HEK293 (cell line): Measurements from ENCODE around the gene CLTCL1.
A peak's percentile ranks its signal among the peaks of the same experiment; 100 is the strongest.

ENCODE experiments used
- BCL11B ChIP-seq: fragments of 450-650 bp; formaldehyde crosslinking; IDR thresholded peaks from 2 replicates; pipeline ENCODE4 v1.5.1; 2016; ENCODE audit warnings: low read depth, missing biosample characterization, missing genetic modification characterization
- GLIS2 ChIP-seq: fragments of 450-650 bp; formaldehyde crosslinking; IDR thresholded peaks from 2 replicates; pipeline ENCODE4 v1.5.1; 2016; ENCODE audit warnings: missing biosample characterization, missing genetic modification characterization
- HOXC10 ChIP-seq: sonication (generic); formaldehyde crosslinking; IDR thresholded peaks from 2 replicates; pipeline ENCODE4 v1.8.1; 2023; ENCODE audit warnings: mild to moderate bottlenecking, missing genetic modification reagents
- IKZF3 ChIP-seq: fragments of 450-650 bp; IDR thresholded peaks from 2 replicates; pipeline ENCODE4 v1.5.0; 2018; ENCODE audit warnings: missing biosample characterization, mild to moderate bottlenecking, missing genetic modification characterization, moderate library complexity
- KLF7 ChIP-seq: fragments of 450-650 bp; formaldehyde crosslinking; IDR thresholded peaks from 2 replicates; pipeline ENCODE4 v1.5.1; 2016; ENCODE audit warnings: missing biosample characterization, missing genetic modification characterization, borderline replicate concordance
- KLF8 ChIP-seq: fragments of 450-650 bp; formaldehyde crosslinking; IDR thresholded peaks from 2 replicates; pipeline ENCODE4 v1.5.1; 2016; ENCODE audit warnings: missing biosample characterization, missing genetic modification characterization
- REPIN1 ChIP-seq: fragments of 450-650 bp; formaldehyde crosslinking; IDR thresholded peaks from 2 replicates; pipeline ENCODE4 v1.5.1; 2017; ENCODE audit warnings: missing biosample characterization, missing genetic modification characterization, low read depth
- YY2 ChIP-seq: fragments of 450-650 bp; formaldehyde crosslinking; IDR thresholded peaks from 2 replicates; pipeline ENCODE4 v1.5.1; 2016; ENCODE audit warnings: missing biosample characterization, missing genetic modification characterization
- ZFP41 ChIP-seq: fragments of 450-650 bp; formaldehyde crosslinking; IDR thresholded peaks from 2 replicates; pipeline ENCODE4 v1.5.1; 2016; ENCODE audit warnings: missing biosample characterization, missing genetic modification characterization, borderline replicate concordance
- ZNF174 ChIP-seq: fragments of 450-650 bp; formaldehyde crosslinking; IDR thresholded peaks from 2 replicates; pipeline ENCODE4 v1.5.0; 2017; ENCODE audit warnings: missing biosample characterization, mild to moderate bottlenecking, missing genetic modification characterization
- ZNF221 ChIP-seq: fragments of 450-650 bp; formaldehyde crosslinking; IDR thresholded peaks from 2 replicates; pipeline ENCODE4 v1.5.1; 2017; ENCODE audit warnings: missing biosample characterization, missing genetic modification characterization, borderline replicate concordance
- ZNF239 ChIP-seq: fragments of 450-650 bp; formaldehyde crosslinking; IDR thresholded peaks from 2 replicates; pipeline ENCODE4 v1.5.1; 2016; ENCODE audit warnings: missing biosample characterization, missing genetic modification characterization
- ZNF248 ChIP-seq: fragments of 450-650 bp; formaldehyde crosslinking; IDR thresholded peaks from 2 replicates; pipeline ENCODE4 v1.5.1; 2017; ENCODE audit warnings: missing biosample characterization, missing genetic modification characterization
- ZNF324 ChIP-seq: fragments of 450-650 bp; formaldehyde crosslinking; IDR thresholded peaks from 2 replicates; pipeline ENCODE4 v1.5.1; 2016; ENCODE audit warnings: missing biosample characterization, missing genetic modification characterization
- ZNF473 ChIP-seq: fragments of 450-650 bp; formaldehyde crosslinking; IDR thresholded peaks from 2 replicates; pipeline ENCODE4 v1.5.1; 2017; ENCODE audit warnings: missing biosample characterization, missing genetic modification characterization
- ZNF521 ChIP-seq: fragments of 450-650 bp; formaldehyde crosslinking; IDR thresholded peaks from 2 replicates; pipeline ENCODE4 v1.5.1; 2017; ENCODE audit warnings: missing biosample characterization, mild to moderate bottlenecking, missing genetic modification characterization
- ZNF560 ChIP-seq: fragments of 450-650 bp; formaldehyde crosslinking; IDR thresholded peaks from 2 replicates; pipeline ENCODE4 v1.5.1; 2017; ENCODE audit warnings: missing biosample characterization, missing genetic modification characterization, borderline replicate concordance
- ZNF610 ChIP-seq: fragments of 450-650 bp; formaldehyde crosslinking; IDR thresholded peaks from 2 replicates; pipeline ENCODE4 v1.5.1; 2016; ENCODE audit warnings: missing biosample characterization, missing genetic modification characterization, borderline replicate concordance
- ZNF76 ChIP-seq: fragments of 450-650 bp; formaldehyde crosslinking; IDR thresholded peaks from 2 replicates; pipeline ENCODE4; 2016; ENCODE audit warnings: low read depth, missing biosample characterization, missing genetic modification characterization, borderline replicate concordance
- ZNF791 ChIP-seq: fragments of 450-650 bp; formaldehyde crosslinking; IDR thresholded peaks from 2 replicates; pipeline ENCODE4 v1.5.1; 2016; ENCODE audit warnings: missing biosample characterization, missing genetic modification characterization
- ZNF792 ChIP-seq: fragments of 450-650 bp; formaldehyde crosslinking; IDR thresholded peaks from 2 replicates; pipeline ENCODE4 v1.5.1; 2016; ENCODE audit warnings: missing biosample characterization, missing genetic modification characterization
- ZNF837 ChIP-seq: fragments of 450-650 bp; formaldehyde crosslinking; IDR thresholded peaks from 2 replicates; pipeline ENCODE4 v1.5.1; 2016; ENCODE audit warnings: missing biosample characterization, missing genetic modification characterization
- TF ChIP-seq, protein P1 (sequence below): fragments of 450-650 bp; formaldehyde crosslinking; conservative IDR thresholded peaks from 2 replicates; pipeline ENCODE4 v1.5.1; 2016; ENCODE audit warnings: low read depth, missing biosample characterization, missing genetic modification characterization
- TF ChIP-seq, protein P2 (sequence below): fragments of 450-650 bp; formaldehyde crosslinking; IDR thresholded peaks from 2 replicates; pipeline ENCODE4 v1.5.1; 2016; ENCODE audit warnings: missing biosample characterization, missing genetic modification characterization
- TF ChIP-seq, protein P3 (sequence below): fragments of 450-650 bp; formaldehyde crosslinking; IDR thresholded peaks from 2 replicates; pipeline ENCODE4 v1.5.1; 2016; ENCODE audit warnings: missing biosample characterization, missing genetic modification characterization
- TF ChIP-seq, protein P4 (sequence below): fragments of 450-650 bp; formaldehyde crosslinking; IDR thresholded peaks from 2 replicates; pipeline ENCODE4 v1.5.1; 2017; ENCODE audit warnings: missing biosample characterization, missing genetic modification characterization
- TF ChIP-seq, protein P5 (sequence below): fragments of 450-650 bp; formaldehyde crosslinking; IDR thresholded peaks from 2 replicates; pipeline ENCODE4 v1.5.1; 2016; ENCODE audit warnings: missing biosample characterization, missing genetic modification characterization
- TF ChIP-seq, protein P6 (sequence below): fragments of 450-650 bp; formaldehyde crosslinking; IDR thresholded peaks from 2 replicates; pipeline ENCODE4 v1.5.1; 2016; ENCODE audit warnings: missing biosample characterization, missing genetic modification characterization

The CLTCL1 gene

DNA sequence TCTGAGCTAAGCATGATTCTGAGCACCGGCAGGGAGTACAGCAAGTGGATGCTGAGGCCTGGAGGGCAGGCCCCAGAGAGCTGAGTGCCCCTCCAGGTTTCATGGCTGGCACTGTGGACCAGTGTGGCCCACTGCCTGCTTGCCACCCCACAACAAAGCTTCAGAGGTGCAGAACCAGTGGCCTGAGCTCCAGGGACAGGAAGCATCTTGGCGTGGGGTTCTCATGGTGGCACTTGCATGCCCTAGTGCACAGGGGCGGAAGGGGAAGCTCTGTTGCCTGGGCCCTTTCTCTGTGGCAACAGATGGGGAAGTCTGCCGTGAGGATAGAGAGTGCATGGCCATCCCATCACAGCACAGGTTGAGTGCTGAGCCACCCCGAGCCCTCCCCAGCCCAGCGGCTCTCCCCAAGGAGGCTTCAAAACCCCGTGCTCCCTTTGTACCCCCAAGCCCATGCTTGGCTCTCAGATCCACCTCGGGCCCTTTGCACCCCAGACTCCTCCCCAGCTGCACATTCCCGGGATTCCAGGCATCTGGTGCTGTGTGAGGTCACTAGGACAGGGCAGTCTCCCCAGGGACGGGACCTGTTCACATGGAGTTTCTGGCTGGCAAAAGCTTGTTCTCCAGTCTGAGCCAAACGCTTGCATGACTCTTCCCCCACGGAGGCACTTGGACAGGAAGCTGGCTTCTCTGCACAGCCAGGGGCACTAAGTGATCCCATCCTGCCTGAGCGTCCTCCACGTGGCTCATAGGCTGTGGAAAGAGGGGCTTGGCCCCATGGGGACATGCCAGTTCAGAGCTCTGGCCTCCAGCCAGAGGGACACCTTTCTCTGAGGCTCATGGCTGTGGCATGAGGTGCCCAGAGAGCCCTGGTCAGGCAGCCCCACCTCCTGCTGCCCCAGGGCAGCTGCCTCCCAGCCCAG is 117.2 kb downstream of the CLTCL1 start (continued):
- no peak for TF ChIP-seq ZNF610 (tag by site-specific recombination)
- no peak for TF ChIP-seq ZNF473 (tag by site-specific recombination)
- no peak for TF ChIP-seq ZNF248 (tag by site-specific recombination)
- peak; percentile 24; the same call in 1 of the 2 replicates for TF ChIP-seq BCL11B (tag by site-specific recombination)
- no peak for TF ChIP-seq REPIN1 (tag by site-specific recombination)
- TF ChIP-seq, protein P1, sequence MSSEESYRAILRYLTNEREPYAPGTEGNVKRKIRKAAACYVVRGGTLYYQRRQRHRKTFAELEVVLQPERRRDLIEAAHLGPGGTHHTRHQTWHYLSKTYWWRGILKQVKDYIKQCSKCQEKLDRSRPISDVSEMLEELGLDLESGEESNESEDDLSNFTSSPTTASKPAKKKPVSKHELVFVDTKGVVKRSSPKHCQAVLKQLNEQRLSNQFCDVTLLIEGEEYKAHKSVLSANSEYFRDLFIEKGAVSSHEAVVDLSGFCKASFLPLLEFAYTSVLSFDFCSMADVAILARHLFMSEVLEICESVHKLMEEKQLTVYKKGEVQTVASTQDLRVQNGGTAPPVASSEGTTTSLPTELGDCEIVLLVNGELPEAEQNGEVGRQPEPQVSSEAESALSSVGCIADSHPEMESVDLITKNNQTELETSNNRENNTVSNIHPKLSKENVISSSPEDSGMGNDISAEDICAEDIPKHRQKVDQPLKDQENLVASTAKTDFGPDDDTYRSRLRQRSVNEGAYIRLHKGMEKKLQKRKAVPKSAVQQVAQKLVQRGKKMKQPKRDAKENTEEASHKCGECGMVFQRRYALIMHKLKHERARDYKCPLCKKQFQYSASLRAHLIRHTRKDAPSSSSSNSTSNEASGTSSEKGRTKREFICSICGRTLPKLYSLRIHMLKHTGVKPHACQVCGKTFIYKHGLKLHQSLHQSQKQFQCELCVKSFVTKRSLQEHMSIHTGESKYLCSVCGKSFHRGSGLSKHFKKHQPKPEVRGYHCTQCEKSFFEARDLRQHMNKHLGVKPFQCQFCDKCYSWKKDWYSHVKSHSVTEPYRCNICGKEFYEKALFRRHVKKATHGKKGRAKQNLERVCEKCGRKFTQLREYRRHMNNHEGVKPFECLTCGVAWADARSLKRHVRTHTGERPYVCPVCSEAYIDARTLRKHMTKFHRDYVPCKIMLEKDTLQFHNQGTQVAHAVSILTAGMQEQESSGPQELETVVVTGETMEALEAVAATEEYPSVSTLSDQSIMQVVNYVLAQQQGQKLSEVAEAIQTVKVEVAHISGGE (tag by site-specific recombination), result no peak
- TF ChIP-seq ZNF792 (tag by site-specific recombination), result no peak
- TF ChIP-seq ZNF239 (tag by site-specific recombination), result no peak
- TF ChIP-seq ZNF521 (tag by site-specific recombination), result no peak
- no peak for TF ChIP-seq ZNF560 (tag by site-specific recombination)
- TF ChIP-seq ZNF221, result no peak
- TF ChIP-seq, protein P2, sequence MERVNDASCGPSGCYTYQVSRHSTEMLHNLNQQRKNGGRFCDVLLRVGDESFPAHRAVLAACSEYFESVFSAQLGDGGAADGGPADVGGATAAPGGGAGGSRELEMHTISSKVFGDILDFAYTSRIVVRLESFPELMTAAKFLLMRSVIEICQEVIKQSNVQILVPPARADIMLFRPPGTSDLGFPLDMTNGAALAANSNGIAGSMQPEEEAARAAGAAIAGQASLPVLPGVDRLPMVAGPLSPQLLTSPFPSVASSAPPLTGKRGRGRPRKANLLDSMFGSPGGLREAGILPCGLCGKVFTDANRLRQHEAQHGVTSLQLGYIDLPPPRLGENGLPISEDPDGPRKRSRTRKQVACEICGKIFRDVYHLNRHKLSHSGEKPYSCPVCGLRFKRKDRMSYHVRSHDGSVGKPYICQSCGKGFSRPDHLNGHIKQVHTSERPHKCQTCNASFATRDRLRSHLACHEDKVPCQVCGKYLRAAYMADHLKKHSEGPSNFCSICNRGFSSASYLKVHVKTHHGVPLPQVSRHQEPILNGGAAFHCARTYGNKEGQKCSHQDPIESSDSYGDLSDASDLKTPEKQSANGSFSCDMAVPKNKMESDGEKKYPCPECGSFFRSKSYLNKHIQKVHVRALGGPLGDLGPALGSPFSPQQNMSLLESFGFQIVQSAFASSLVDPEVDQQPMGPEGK (tag by site-specific recombination), result peak; percentile 55; the same call in 1 of the 2 replicates
- 0 out of 2 replicates have a peak, but pooled peaks have one; percentile 38 for TF ChIP-seq IKZF3 (tag by site-specific recombination)
- TF ChIP-seq, protein P3, sequence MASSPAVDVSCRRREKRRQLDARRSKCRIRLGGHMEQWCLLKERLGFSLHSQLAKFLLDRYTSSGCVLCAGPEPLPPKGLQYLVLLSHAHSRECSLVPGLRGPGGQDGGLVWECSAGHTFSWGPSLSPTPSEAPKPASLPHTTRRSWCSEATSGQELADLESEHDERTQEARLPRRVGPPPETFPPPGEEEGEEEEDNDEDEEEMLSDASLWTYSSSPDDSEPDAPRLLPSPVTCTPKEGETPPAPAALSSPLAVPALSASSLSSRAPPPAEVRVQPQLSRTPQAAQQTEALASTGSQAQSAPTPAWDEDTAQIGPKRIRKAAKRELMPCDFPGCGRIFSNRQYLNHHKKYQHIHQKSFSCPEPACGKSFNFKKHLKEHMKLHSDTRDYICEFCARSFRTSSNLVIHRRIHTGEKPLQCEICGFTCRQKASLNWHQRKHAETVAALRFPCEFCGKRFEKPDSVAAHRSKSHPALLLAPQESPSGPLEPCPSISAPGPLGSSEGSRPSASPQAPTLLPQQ (tag by site-specific recombination), result 0 out of 2 replicates have a peak, but pooled peaks have one; percentile 15
- TF ChIP-seq, protein P4, sequence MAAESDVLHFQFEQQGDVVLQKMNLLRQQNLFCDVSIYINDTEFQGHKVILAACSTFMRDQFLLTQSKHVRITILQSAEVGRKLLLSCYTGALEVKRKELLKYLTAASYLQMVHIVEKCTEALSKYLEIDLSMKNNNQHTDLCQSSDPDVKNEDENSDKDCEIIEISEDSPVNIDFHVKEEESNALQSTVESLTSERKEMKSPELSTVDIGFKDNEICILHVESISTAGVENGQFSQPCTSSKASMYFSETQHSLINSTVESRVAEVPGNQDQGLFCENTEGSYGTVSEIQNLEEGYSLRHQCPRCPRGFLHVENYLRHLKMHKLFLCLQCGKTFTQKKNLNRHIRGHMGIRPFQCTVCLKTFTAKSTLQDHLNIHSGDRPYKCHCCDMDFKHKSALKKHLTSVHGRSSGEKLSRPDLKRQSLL, result no peak
- no peak for TF ChIP-seq YY2
- TF ChIP-seq GLIS2 (tag by site-specific recombination), result no peak; the same call in 1 of the 2 replicates
- TF ChIP-seq ZNF174, result no peak
- no peak for TF ChIP-seq KLF7 (tag by site-specific recombination)
- no peak for TF ChIP-seq ZFP41 (tag by site-specific recombination)
- no peak for TF ChIP-seq ZNF324 (tag by site-specific recombination)
- TF ChIP-seq ZNF837, result 0 out of 2 replicates have a peak, but pooled peaks have one; percentile 42
- TF ChIP-seq, protein P5, sequence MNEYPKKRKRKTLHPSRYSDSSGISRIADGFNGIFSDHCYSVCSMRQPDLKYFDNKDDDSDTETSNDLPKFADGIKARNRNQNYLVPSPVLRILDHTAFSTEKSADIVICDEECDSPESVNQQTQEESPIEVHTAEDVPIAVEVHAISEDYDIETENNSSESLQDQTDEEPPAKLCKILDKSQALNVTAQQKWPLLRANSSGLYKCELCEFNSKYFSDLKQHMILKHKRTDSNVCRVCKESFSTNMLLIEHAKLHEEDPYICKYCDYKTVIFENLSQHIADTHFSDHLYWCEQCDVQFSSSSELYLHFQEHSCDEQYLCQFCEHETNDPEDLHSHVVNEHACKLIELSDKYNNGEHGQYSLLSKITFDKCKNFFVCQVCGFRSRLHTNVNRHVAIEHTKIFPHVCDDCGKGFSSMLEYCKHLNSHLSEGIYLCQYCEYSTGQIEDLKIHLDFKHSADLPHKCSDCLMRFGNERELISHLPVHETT (tag by site-specific recombination), result no peak
- no peak; the same call in 1 of the 2 replicates for TF ChIP-seq KLF8 (tag by site-specific recombination)
- no peak for TF ChIP-seq HOXC10 (CRISPR knock-in tag)
- TF ChIP-seq ZNF76 (tag by site-specific recombination), result no peak
- TF ChIP-seq ZNF791 (tag by site-specific recombination), result no peak
- TF ChIP-seq, protein P6, sequence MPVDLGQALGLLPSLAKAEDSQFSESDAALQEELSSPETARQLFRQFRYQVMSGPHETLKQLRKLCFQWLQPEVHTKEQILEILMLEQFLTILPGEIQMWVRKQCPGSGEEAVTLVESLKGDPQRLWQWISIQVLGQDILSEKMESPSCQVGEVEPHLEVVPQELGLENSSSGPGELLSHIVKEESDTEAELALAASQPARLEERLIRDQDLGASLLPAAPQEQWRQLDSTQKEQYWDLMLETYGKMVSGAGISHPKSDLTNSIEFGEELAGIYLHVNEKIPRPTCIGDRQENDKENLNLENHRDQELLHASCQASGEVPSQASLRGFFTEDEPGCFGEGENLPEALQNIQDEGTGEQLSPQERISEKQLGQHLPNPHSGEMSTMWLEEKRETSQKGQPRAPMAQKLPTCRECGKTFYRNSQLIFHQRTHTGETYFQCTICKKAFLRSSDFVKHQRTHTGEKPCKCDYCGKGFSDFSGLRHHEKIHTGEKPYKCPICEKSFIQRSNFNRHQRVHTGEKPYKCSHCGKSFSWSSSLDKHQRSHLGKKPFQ (tag by site-specific recombination), result no peak
